Neural progenitor cell (in vitro differentiated cells): ENCODE data around the gene SYNM.

Source experiments
- CTCF ChIP-seq: fragments of 200-600 bp; sonication (generic); IDR thresholded peaks from 2 replicates; pipeline ENCODE4 v1.5.1; 2017; ENCODE audit warnings: antibody characterized with exemption, mild to moderate bottlenecking
- EZH2 ChIP-seq: fragments of 200-600 bp; sonication (generic); IDR thresholded peaks from 2 replicates; pipeline ENCODE4 v1.6.1; 2017; ENCODE audit warnings: antibody characterized with exemption, mild to moderate bottlenecking, moderate library complexity
- EZH2phosphoT487 ChIP-seq: fragments of 200-600 bp; sonication (generic); IDR thresholded peaks from 2 replicates; pipeline ENCODE4 v1.6.1; 2017; ENCODE audit warnings: antibody characterized with exemption

- TF ChIP-seq EZH2, result no peak
- no peak for TF ChIP-seq EZH2phosphoT487
- TF ChIP-seq CTCF, result no peak
These were observed 19.9 kb upstream of the SYNM start for GRCh38 chr15:99084965-99085364.
